Neural cell (in vitro differentiated cells): ENCODE data around the gene RPS6KA1.

Source experiments
- EP300 ChIP-seq: fragments of 450-650 bp; conservative IDR thresholded peaks from 2 replicates; pipeline ENCODE4 v1.6.1; 2014; ENCODE audit warnings: antibody characterized with exemption, mild to moderate bottlenecking, moderate library complexity; ENCODE audit not compliant: poor library complexity, severe bottlenecking
- EZH2 ChIP-seq: fragments of 200-600, 300-800 bp; shearing (Covaris generic), sonication (generic); IDR thresholded peaks from 2 replicates; pipeline ENCODE4 v1.6.1; 2014; ENCODE audit warnings: antibody characterized with exemption, low read length, borderline replicate concordance, mild to moderate bottlenecking; ENCODE audit not compliant: insufficient read depth, poor library complexity, severe bottlenecking
- SMC3 ChIP-seq: fragments of 450-650 bp; conservative IDR thresholded peaks from 2 replicates; pipeline ENCODE4 v1.6.1; 2014; ENCODE audit warnings: antibody characterized with exemption, mild to moderate bottlenecking, moderate library complexity; ENCODE audit not compliant: poor library complexity
- TAF1 ChIP-seq: IDR thresholded peaks from 2 replicates; pipeline ENCODE4 v1.6.1; 2012; ENCODE audit warnings: low read depth
- TF ChIP-seq, protein P1 (sequence below): fragments of 450-650 bp; IDR thresholded peaks from 2 replicates; pipeline ENCODE4 v1.5.1; 2014; ENCODE audit warnings: antibody characterized with exemption, mild to moderate bottlenecking, moderate library complexity; ENCODE audit not compliant: poor library complexity, severe bottlenecking
- TF ChIP-seq, protein P2 (sequence below): IDR thresholded peaks from 2 replicates; pipeline ENCODE4 v1.6.1; 2012; ENCODE audit warnings: borderline replicate concordance

DNA sequence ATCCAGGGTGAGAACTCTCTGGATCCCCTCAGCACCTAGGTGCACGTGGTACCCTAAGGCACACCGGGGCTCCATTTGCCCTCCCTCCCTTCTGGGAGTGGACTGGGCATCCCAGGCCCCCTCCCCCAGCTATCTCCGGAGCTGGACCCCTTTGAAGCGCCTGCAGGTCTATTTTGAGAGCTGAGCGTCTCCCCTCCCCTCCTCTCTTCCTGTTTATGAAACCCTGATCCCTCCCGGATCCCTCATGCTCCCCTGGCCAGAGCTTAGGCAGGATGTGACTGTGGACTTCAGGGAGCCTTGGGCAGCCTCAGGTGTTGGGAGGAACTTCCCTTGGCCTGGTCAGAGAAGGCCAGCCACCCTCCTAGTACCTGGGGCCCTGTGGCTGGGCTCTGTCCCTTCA is 10.2 kb downstream of the RPS6KA1 start:
- TF ChIP-seq, protein P1, sequence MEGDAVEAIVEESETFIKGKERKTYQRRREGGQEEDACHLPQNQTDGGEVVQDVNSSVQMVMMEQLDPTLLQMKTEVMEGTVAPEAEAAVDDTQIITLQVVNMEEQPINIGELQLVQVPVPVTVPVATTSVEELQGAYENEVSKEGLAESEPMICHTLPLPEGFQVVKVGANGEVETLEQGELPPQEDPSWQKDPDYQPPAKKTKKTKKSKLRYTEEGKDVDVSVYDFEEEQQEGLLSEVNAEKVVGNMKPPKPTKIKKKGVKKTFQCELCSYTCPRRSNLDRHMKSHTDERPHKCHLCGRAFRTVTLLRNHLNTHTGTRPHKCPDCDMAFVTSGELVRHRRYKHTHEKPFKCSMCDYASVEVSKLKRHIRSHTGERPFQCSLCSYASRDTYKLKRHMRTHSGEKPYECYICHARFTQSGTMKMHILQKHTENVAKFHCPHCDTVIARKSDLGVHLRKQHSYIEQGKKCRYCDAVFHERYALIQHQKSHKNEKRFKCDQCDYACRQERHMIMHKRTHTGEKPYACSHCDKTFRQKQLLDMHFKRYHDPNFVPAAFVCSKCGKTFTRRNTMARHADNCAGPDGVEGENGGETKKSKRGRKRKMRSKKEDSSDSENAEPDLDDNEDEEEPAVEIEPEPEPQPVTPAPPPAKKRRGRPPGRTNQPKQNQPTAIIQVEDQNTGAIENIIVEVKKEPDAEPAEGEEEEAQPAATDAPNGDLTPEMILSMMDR: no peak
- no peak for TF ChIP-seq EZH2
- no peak for TF ChIP-seq TAF1
- TF ChIP-seq SMC3: no peak
- TF ChIP-seq, protein P2, sequence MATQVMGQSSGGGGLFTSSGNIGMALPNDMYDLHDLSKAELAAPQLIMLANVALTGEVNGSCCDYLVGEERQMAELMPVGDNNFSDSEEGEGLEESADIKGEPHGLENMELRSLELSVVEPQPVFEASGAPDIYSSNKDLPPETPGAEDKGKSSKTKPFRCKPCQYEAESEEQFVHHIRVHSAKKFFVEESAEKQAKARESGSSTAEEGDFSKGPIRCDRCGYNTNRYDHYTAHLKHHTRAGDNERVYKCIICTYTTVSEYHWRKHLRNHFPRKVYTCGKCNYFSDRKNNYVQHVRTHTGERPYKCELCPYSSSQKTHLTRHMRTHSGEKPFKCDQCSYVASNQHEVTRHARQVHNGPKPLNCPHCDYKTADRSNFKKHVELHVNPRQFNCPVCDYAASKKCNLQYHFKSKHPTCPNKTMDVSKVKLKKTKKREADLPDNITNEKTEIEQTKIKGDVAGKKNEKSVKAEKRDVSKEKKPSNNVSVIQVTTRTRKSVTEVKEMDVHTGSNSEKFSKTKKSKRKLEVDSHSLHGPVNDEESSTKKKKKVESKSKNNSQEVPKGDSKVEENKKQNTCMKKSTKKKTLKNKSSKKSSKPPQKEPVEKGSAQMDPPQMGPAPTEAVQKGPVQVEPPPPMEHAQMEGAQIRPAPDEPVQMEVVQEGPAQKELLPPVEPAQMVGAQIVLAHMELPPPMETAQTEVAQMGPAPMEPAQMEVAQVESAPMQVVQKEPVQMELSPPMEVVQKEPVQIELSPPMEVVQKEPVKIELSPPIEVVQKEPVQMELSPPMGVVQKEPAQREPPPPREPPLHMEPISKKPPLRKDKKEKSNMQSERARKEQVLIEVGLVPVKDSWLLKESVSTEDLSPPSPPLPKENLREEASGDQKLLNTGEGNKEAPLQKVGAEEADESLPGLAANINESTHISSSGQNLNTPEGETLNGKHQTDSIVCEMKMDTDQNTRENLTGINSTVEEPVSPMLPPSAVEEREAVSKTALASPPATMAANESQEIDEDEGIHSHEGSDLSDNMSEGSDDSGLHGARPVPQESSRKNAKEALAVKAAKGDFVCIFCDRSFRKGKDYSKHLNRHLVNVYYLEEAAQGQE: no peak
- no peak for TF ChIP-seq EP300
